Body of pancreas (tissue), 4 donors: ENCODE data around the gene ZFYVE21.

Source experiments
- CTCF ChIP-seq, 7 experiments: fragments of 450-650 bp in 4 of 7; fragments of 200-600 bp in 3 of 7; sonication (generic) in 3 of 7; IDR thresholded peaks; one replicate each; pipeline ENCODE4 v1.5.1; 2016 to 2019; ENCODE audit warnings: antibody characterized with exemption in 7 of 7
- POLR2A ChIP-seq, 3 donors: fragments of 450-650 bp; IDR thresholded peaks; one replicate each; pipeline ENCODE4 v1.6.1; 2016; ENCODE audit warnings: antibody characterized with exemption in 3 of 3, mild to moderate bottlenecking in 2 of 3

GRCh38 chr14:103684471-103684870 is 31.1 kb upstream of the ZFYVE21 start:
- no peak for TF ChIP-seq POLR2A (IDR thresholded peaks at IDR 0.05)
- TF ChIP-seq CTCF (IDR thresholded peaks at IDR 0.05): no peak
